ENCODE measurements around the gene ARHGAP9. TPM values are rescaled to one million over a fixed set of nuclear protein-coding genes. Genes with fewer than 3 reads are reported as not detected.
A peak's percentile ranks its signal among the peaks of the same experiment; 100 is the strongest.

ARHGAP9 gene
- total and polyA plus RNA-seq, 11 donors: 1.7 to 33.4 (median 3.6) TPM

DNA sequence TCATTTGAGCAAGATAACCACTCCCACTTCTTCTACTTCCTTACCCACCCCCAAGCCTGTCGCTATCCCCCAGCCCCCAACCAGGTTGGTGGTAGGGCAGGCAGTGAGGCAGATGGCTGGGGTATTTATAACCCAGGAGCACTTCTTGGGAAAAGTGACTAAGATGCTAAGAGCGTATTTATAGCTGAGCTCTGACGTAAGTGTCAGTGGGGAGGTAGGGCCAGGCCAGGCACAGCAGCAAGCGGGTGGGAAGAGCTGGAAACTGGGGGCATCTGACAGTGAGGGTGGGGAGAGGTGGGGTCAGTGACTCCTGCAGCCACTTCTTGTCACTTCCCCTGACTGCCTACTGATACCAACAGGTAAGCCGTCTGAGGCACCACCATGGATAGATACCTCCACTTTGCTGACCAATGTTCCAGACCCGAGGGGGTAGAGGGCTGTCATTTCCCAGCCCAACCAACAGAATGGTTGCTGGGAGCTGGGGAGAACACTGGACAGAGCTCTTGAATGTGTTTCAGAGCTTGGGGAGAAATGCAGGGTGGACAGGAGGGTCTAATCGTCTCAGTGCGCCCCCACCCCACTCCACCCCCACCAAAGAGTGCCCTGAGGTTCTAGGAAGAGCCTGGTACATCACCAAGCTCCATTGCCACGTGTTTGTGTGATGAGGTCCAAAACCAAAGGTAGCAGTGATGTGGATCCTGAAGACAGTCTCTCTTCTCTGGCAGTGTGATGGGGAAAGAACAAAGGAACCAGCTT, 27.3 kb downstream of the ARHGAP9 start:
- H3K4me1 ChIP-seq: peaks cover 0 to 31% (median 12%) of the 10 kb centered on the region in 12 donors
- H3K9me3 ChIP-seq: peaks cover 0 to 5% (median 0%) of the 10 kb centered on the region in 12 donors
- TF ChIP-seq, protein P1, sequence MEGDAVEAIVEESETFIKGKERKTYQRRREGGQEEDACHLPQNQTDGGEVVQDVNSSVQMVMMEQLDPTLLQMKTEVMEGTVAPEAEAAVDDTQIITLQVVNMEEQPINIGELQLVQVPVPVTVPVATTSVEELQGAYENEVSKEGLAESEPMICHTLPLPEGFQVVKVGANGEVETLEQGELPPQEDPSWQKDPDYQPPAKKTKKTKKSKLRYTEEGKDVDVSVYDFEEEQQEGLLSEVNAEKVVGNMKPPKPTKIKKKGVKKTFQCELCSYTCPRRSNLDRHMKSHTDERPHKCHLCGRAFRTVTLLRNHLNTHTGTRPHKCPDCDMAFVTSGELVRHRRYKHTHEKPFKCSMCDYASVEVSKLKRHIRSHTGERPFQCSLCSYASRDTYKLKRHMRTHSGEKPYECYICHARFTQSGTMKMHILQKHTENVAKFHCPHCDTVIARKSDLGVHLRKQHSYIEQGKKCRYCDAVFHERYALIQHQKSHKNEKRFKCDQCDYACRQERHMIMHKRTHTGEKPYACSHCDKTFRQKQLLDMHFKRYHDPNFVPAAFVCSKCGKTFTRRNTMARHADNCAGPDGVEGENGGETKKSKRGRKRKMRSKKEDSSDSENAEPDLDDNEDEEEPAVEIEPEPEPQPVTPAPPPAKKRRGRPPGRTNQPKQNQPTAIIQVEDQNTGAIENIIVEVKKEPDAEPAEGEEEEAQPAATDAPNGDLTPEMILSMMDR (IDR thresholded peaks at IDR 0.05): no peak
- no peak for TF ChIP-seq POLR2A (IDR thresholded peaks at IDR 0.05)
- peak; percentile 76 to 81 (median 77) for DNase-seq
- H3K27ac ChIP-seq: peak overlapping the region; percentile 61 to 96 (median 84)
- 5 to 14% (median 11%) methylated on average over 9 of the region's 9 CpGs for WGBS, 4 donors
- H3K36me3 ChIP-seq: no peaks in the 10 kb centered on the region
- intact Hi-C loops (cut with DNase I): loop anchor here (1.0 to 10.0 kb wide), 9 partner anchors 22 to 240 kb away; partner anchors contain the start of gene R3HDM2 (in 1 of the 10)
- peak; percentile 89 to 93 (median 90) for ATAC-seq
- peak overlapping the region in 2 of 12 donors; percentile 19 to 29 for H3K4me3 ChIP-seq
- H3K27me3 ChIP-seq: no peaks in the 10 kb centered on the region

DNA sequence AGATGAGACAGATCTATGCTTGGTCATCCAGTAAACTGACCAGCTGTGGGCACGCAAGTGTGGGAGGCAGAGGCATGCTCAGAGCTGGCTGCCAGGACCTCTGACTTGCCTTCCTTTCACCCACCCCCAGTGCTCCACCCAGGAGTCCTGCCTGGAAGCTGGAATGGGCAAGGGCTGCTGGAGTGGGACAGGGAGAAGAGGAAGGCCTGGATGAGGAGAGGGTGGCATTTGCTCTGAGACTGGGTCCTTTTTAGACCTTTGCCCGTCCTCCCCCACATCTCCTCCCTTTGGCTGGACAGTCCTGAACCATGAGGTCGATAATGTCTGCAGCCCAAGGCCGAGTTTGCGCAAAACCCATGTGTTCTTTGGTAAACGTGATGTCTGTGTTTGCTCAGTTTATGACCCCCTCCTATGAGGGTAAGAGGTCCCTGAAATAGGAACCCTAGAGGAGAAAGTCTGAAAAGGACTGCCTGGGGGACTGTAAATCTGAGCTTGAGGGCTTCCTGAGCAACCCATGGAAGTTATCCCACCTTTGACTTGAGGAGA, 28.4 kb downstream of the ARHGAP9 start:
- H3K4me3 ChIP-seq: no peak overlapping the region
- intact Hi-C loops (cut with DNase I): loop anchor here in 7 of 10 donors (5.0 to 10.0 kb wide), 3 partner anchors 173 to 189 kb away; no protein-coding TSS in a partner anchor
- 79 to 92% (median 85%) methylated on average over 6 of the region's 6 CpGs for WGBS, 4 donors

DNA sequence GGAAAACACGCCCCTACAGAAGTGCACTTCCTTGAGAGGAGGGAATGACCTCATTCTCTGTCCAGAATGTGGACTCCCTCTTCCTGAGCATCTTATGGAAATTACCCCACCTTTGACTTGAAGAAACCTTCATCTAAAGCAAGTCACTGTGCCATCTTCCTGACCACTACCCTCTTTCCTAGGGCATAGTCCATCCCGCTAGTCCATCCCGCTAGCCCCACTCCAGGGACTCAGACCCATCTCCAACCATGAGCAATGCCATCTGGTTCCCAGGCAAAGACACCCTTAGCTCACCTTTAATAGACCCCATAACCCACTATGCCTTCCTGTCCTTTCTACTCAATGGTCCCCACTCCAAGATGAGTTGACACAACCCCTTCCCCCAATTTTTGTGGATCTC, 29.6 kb downstream of the ARHGAP9 start:
- no peaks in the 10 kb centered on the region for H3K27me3 ChIP-seq
- DNase-seq (no peak), ATAC-seq (no peak)
- intact Hi-C loops (cut with DNase I): loop anchor here in 7 of 10 donors (5.0 to 10.0 kb wide), 3 partner anchors 175 to 188 kb away; no protein-coding TSS in a partner anchor
- peaks cover 0 to 21% (median 11%) of the 10 kb centered on the region in 12 donors for H3K4me1 ChIP-seq
- no peak overlapping the region for H3K4me3 ChIP-seq
- H3K27ac ChIP-seq: no peak overlapping the region
- no peaks in the 10 kb centered on the region for H3K36me3 ChIP-seq
- peaks cover 0 to 5% (median 0%) of the 10 kb centered on the region in 12 donors for H3K9me3 ChIP-seq
- no peak for TF ChIP-seq POLR2A (IDR thresholded peaks at IDR 0.05)
- TF ChIP-seq, protein P1 (IDR thresholded peaks at IDR 0.05): no peak
- WGBS, 4 donors: 84 to 96% (median 89%) methylated on average over 3 of the region's 3 CpGs

More for the DNA sequence above, 28.4 kb downstream of the ARHGAP9 start:
- TF ChIP-seq, protein P1 (IDR thresholded peaks at IDR 0.05): no peak
- no peak for TF ChIP-seq POLR2A (IDR thresholded peaks at IDR 0.05)
- H3K36me3 ChIP-seq: no peaks in the 10 kb centered on the region
- ATAC-seq (no peak), DNase-seq (no peak)
- peaks cover 0 to 30% (median 12%) of the 10 kb centered on the region in 12 donors for H3K4me1 ChIP-seq
- H3K9me3 ChIP-seq: peaks cover 0 to 5% (median 0%) of the 10 kb centered on the region in 12 donors
- no peaks in the 10 kb centered on the region for H3K27me3 ChIP-seq
- peak overlapping the region in 10 of 12 donors; percentile 8 to 94 (median 77) for H3K27ac ChIP-seq

DNA sequence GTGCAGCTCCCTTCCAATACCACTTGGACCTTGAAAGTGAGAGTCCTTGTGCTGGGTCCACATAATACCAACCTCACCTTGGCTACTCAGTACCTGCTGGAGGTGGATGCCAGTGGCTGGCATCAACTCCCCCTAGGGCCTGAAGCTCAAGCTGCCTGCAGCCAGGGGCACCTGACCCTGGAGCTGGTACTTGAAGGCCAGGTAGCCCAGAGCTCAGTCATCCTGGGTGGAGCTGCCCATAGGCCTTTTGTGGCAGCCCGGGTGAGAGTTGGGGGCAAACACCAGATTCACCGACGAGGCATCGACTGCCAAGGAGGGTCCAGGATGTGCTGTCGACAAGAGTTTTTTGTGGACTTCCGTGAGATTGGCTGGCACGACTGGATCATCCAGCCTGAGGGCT, 30.3 kb downstream of the ARHGAP9 start:
- no peaks in the 10 kb centered on the region for H3K27me3 ChIP-seq

More for the DNA sequence above, 30.3 kb downstream of the ARHGAP9 start:
- 95 to 100% (median 96%) methylated on average over 2 to 7 of the region's 7 CpGs; no CpG with 5 or more reads in 1 of the 4 donors for WGBS, 4 donors
- Histone ChIP-seq H3K9me3 (peaks cover 0 to 5% (median 0%) of the 10 kb centered on the region in 12 donors), H3K4me1 (peaks cover 0 to 21% (median 11%) of the 10 kb centered on the region in 12 donors), H3K27ac (no peak overlapping the region), H3K36me3 (no peaks in the 10 kb centered on the region), H3K4me3 (no peak overlapping the region)
- intact Hi-C loops (cut with DNase I): no loop called here
- ATAC-seq (no peak), DNase-seq (no peak)
- TF ChIP-seq, protein P1 (IDR thresholded peaks at IDR 0.05): no peak
- TF ChIP-seq POLR2A (IDR thresholded peaks at IDR 0.05): no peak
